ENCODE results near the gene NETO2. TPM values are rescaled to one million over a fixed set of nuclear protein-coding genes. Genes with fewer than 3 reads are reported as not detected.

Gene NETO2
- total and polyA plus RNA-seq, 2 of the 13 experiments (the other 11 are each of a cell fraction or from before 2014, with no cell fraction given): 8.2 to 13.5 TPM

DNA sequence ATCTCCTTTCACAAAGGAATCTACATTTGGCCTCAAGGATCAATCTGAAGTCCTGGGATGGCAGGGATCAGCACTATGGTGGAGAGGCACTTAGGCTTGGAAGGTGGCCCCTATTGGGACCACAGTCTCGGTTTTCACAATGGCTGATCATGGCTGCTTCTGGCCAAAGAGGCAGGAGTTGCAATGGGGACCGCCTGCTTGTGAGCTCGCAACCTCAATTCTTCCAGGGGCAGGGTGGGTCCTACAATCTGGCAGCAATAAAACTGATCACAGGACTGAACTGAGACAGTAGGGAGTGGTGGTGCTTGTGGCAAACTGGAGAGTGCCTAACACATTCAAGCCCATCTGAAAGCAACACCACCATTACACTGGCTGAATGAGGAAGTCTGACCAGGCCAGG lies 83.1 kb downstream of the NETO2 start (continued):
- TF ChIP-seq ZBED4 (CRISPR knock-in tag; IDR thresholded peaks at IDR 0.05; ENCODE audit: borderline replicate concordance) (no peak), MAX (IDR thresholded peaks at IDR 0.05) (no peak), ZNF275 (CRISPR knock-in tag; IDR thresholded peaks at IDR 0.05; ENCODE audit: borderline replicate concordance) (no peak), ZNF276 (CRISPR knock-in tag; IDR thresholded peaks at IDR 0.05; ENCODE audit: low read depth) (no peak), POLR2AphosphoS2 (IDR thresholded peaks at IDR 0.05; ENCODE audit: low read depth, low read length) (no peak), ZNF138 (CRISPR knock-in tag; IDR thresholded peaks at IDR 0.05; ENCODE audit: low read depth) (no peak), MATR3 (CRISPR knock-in tag; IDR thresholded peaks at IDR 0.05) (no peak)

Data from HepG2 (cell line).